ENCODE results near the gene FAT4.

DNA sequence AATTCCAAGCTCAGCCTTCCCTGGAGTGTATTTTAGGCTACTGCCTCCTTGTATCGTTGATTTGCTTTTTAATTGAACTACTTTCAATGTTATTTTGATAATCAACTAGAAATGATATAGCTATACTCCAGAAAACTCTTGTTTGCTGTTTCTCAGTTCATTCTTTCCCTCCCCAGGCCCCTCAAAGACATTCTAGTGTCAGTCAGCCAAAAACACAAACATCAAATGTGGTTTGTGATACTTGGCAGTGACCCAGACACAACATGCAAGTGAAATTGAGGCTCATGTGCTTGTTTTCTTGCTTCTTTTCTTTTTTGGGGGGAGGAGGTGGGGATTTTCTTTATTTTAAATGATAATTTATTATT is 7.6 kb downstream of the FAT4 start:
- TF ChIP-seq, protein P1, sequence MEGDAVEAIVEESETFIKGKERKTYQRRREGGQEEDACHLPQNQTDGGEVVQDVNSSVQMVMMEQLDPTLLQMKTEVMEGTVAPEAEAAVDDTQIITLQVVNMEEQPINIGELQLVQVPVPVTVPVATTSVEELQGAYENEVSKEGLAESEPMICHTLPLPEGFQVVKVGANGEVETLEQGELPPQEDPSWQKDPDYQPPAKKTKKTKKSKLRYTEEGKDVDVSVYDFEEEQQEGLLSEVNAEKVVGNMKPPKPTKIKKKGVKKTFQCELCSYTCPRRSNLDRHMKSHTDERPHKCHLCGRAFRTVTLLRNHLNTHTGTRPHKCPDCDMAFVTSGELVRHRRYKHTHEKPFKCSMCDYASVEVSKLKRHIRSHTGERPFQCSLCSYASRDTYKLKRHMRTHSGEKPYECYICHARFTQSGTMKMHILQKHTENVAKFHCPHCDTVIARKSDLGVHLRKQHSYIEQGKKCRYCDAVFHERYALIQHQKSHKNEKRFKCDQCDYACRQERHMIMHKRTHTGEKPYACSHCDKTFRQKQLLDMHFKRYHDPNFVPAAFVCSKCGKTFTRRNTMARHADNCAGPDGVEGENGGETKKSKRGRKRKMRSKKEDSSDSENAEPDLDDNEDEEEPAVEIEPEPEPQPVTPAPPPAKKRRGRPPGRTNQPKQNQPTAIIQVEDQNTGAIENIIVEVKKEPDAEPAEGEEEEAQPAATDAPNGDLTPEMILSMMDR (IDR thresholded peaks at IDR 0.05) = no peak
- no peak for TF ChIP-seq POLR2A (IDR thresholded peaks at IDR 0.05)

Data from right lobe of liver (tissue), 4 donors.